Erythroblast (primary cell): ENCODE measurements around the gene UBE2F.

Experiments used
- GATA1 ChIP-seq: IDR thresholded peaks from 2 replicates; pipeline ENCODE4 v1.6.1; 2011; ENCODE audit warnings: low read depth, mild to moderate bottlenecking, control low read depth, low read length, moderate library complexity
- POLR2A ChIP-seq: IDR thresholded peaks from 2 replicates; pipeline ENCODE4 v1.6.1; 2011; ENCODE audit warnings: mild to moderate bottlenecking, low read length

- no peak for TF ChIP-seq POLR2A
- no peak for TF ChIP-seq GATA1
Measured at GRCh38 chr2:237931205-237931721, 35.6 kb upstream of the UBE2F start.
